Naive thymus-derived CD4-positive, alpha-beta T cell (primary cell): ENCODE data around the gene FAM234A. TPM values are rescaled to one million over a fixed set of nuclear protein-coding genes. Genes with fewer than 3 reads are reported as not detected.

ENCODE experiments used
- ATAC-seq: fragments of 150-1000 bp; cut with Tn5 transposase; 2 replicates; pipeline ENCODE4 v1.10.0; 2021; ENCODE audit warnings: mild to moderate bottlenecking, moderate library complexity
- CTCF ChIA-PET: fragments of 350-600 bp; sonication (Branson Sonifier 250); formaldehyde crosslinking; loops from one replicate; lab custom pipeline; 2021; ENCODE audit warnings: antibody characterized with exemption; lab: Charles Lee
- POLR2A ChIA-PET: fragments of 350-600 bp; sonication (Branson Sonifier 250); formaldehyde crosslinking; loops from one replicate; lab custom pipeline; 2021; ENCODE audit warnings: antibody characterized with exemption, inconsistent platforms; lab: Charles Lee
- DNase-seq, 9 donors: peaks; one replicate each; pipeline versions ENCODE4 v3.0.0 to v3.0.0-alpha.2; 2020 to 2022; ENCODE audit warnings: mixed read lengths in 1 of 9
- H3K27ac ChIP-seq: one replicate; pipeline ENCODE4 v1.7.0; 2013; ENCODE audit warnings: mild to moderate bottlenecking, low read depth, low read length, moderate library complexity
- H3K27me3 ChIP-seq, 2 donors: one replicate each; pipeline ENCODE4 v1.7.0; 2013; ENCODE audit warnings: low read length in 2 of 2, mild to moderate bottlenecking in 2 of 2, moderate library complexity in 2 of 2; ENCODE audit not compliant: control insufficient read depth in 2 of 2, insufficient read depth in 2 of 2
- H3K36me3 ChIP-seq, 3 experiments: 1 replicate in 2 of 3; 2 replicates in 1 of 3; pipeline ENCODE4 v1.7.0; 2013; ENCODE audit warnings: low read length in 3 of 3, mild to moderate bottlenecking in 3 of 3, moderate library complexity in 1 of 3; ENCODE audit not compliant: insufficient read depth in 3 of 3, control insufficient read depth in 2 of 3
- H3K4me1 ChIP-seq, 2 donors: one replicate each; pipeline ENCODE4 v1.7.0; 2013; ENCODE audit warnings: low read length in 2 of 2, mild to moderate bottlenecking in 2 of 2, moderate library complexity in 1 of 2; ENCODE audit not compliant: control insufficient read depth in 2 of 2, insufficient read depth in 2 of 2
- H3K4me3 ChIP-seq: 2 replicates; pipeline ENCODE4 v1.7.0; 2013; ENCODE audit warnings: mild to moderate bottlenecking, low read length
- H3K9me3 ChIP-seq, 3 experiments: 1 replicate in 2 of 3; 2 replicates in 1 of 3; pipeline ENCODE4 v1.7.0; 2013; ENCODE audit warnings: low read length in 3 of 3; ENCODE audit not compliant: control insufficient read depth in 2 of 3
- H3K27ac Mint-ChIP-seq, 9 donors: one replicate each; pipeline ENCODE4 v1.8.0; 2020 to 2022; ENCODE audit warnings: mixed read lengths in 9 of 9, mild to moderate bottlenecking in 8 of 9, moderate library complexity in 5 of 9, inconsistent platforms in 2 of 9
- H3K27me3 Mint-ChIP-seq, 5 donors: one replicate each; pipeline ENCODE4 v1.8.0; 2021 to 2022; ENCODE audit warnings: mixed read lengths in 5 of 5, mild to moderate bottlenecking in 1 of 5
- H3K36me3 Mint-ChIP-seq, 5 donors: one replicate each; pipeline ENCODE4 v1.8.0; 2020 to 2022; ENCODE audit warnings: mixed read lengths in 5 of 5, mild to moderate bottlenecking in 3 of 5, inconsistent platforms in 1 of 5
- H3K4me1 Mint-ChIP-seq, 7 donors: one replicate each; pipeline ENCODE4 v1.8.0; 2020 to 2022; ENCODE audit warnings: mixed read lengths in 7 of 7, mild to moderate bottlenecking in 3 of 7, inconsistent platforms in 1 of 7
- H3K4me3 Mint-ChIP-seq, 10 donors: one replicate each; pipeline ENCODE4 v1.8.0; 2020 to 2022; ENCODE audit warnings: mild to moderate bottlenecking in 10 of 10, mixed read lengths in 10 of 10, moderate library complexity in 6 of 10, inconsistent platforms in 2 of 10
- H3K9me3 Mint-ChIP-seq, 11 donors: one replicate each; pipeline ENCODE4 v1.8.0; 2020 to 2022; ENCODE audit warnings: mixed read lengths in 11 of 11, mild to moderate bottlenecking in 4 of 11, inconsistent platforms in 1 of 11, moderate library complexity in 1 of 11
- intact Hi-C, 2 donors: fragments of 100-400 bp; cut with micrococcal nuclease; formaldehyde crosslinking; loops; one replicate each; pipeline ENCODE4 v1.15.1; 2023
- polyA plus RNA-seq, 2 donors: library from polyadenylated mRNA; unstranded; fragments of 300-500 nt; fragmentation: Illumina TruSeq; gene quantifications; one replicate each; pipeline ENCODE4 v1.2.3, GENCODE V29; 2021
- total RNA-seq, 6 experiments: library from RNA in 5 of 6; stranded (reverse) in 5 of 6; gene quantifications; 1 replicate in 5 of 6; 2 replicates in 1 of 6; pipeline ENCODE4 v1.2.3 and lab custom pipeline; 2021 to 2026

The FAM234A gene
- total and polyA plus RNA-seq, 7 experiments from 2014 or later: 30.4 to 43.9 (median 32.9) TPM

- no peaks in the 10 kb centered on the region for H3K36me3 Mint-ChIP-seq
- no peaks in the 10 kb centered on the region for H3K27me3 ChIP-seq
- H3K4me1 Mint-ChIP-seq: peaks cover 0 to 7% (median 0%) of the 10 kb centered on the region in 7 donors
- H3K27me3 Mint-ChIP-seq: peaks cover 0 to 1% (median 0%) of the 10 kb centered on the region in 5 donors
- ATAC-seq: no peak
- CTCF ChIA-PET: no interaction called here
- H3K36me3 ChIP-seq: peaks cover 0 to 12% (median 0%) of the 10 kb centered on the region in 3 experiments
- no peak overlapping the region for H3K4me3 ChIP-seq
- no peaks in the 10 kb centered on the region for H3K4me1 ChIP-seq
- POLR2A ChIA-PET: no interaction called here
- intact Hi-C loops: no loop called here
- no peak overlapping the region for H3K27ac Mint-ChIP-seq
- peaks cover 0 to 3% (median 0%) of the 10 kb centered on the region in 11 donors for H3K9me3 Mint-ChIP-seq
- no peak for DNase-seq
- no peaks in the 10 kb centered on the region for H3K9me3 ChIP-seq
- H3K27ac ChIP-seq: no peak overlapping the region
- no peak overlapping the region for H3K4me3 Mint-ChIP-seq
Measured at GRCh38 chr16:269061-269796, 34.6 kb downstream of the FAM234A start.

GRCh38 chr16:270381-271255 lies 36.0 kb downstream of the FAM234A start:
- H3K4me1 Mint-ChIP-seq: peaks cover 0 to 7% (median 0%) of the 10 kb centered on the region in 7 donors
- H3K27me3 Mint-ChIP-seq: peaks cover 0 to 9% (median 0%) of the 10 kb centered on the region in 5 donors
- no peaks in the 10 kb centered on the region for H3K36me3 ChIP-seq
- H3K27ac Mint-ChIP-seq: no peak overlapping the region
- H3K9me3 ChIP-seq: no peaks in the 10 kb centered on the region
- POLR2A ChIA-PET: no interaction called here
- DNase-seq (no peak), ATAC-seq (no peak)
- no peak overlapping the region for H3K4me3 ChIP-seq
- no peaks in the 10 kb centered on the region for H3K36me3 Mint-ChIP-seq
- H3K27me3 ChIP-seq: no peaks in the 10 kb centered on the region
- no peaks in the 10 kb centered on the region for H3K4me1 ChIP-seq
- peaks cover 0 to 3% (median 0%) of the 10 kb centered on the region in 11 donors for H3K9me3 Mint-ChIP-seq
- H3K27ac ChIP-seq: no peak overlapping the region
- no peak overlapping the region for H3K4me3 Mint-ChIP-seq
- intact Hi-C loops: no loop called here
- CTCF ChIA-PET: no interaction called here

GRCh38 chr16:272633-273546 lies 38.3 kb downstream of the FAM234A start:
- no peak overlapping the region for H3K27ac Mint-ChIP-seq
- peaks cover 0 to 3% of the 10 kb centered on the region in 2 donors for H3K27me3 ChIP-seq
- ATAC-seq: no peak

GRCh38 chr16:273547-274421 lies 39.2 kb downstream of the FAM234A start:
- H3K36me3 Mint-ChIP-seq: no peaks in the 10 kb centered on the region
- no peak overlapping the region for H3K27ac Mint-ChIP-seq
- Histone ChIP-seq H3K4me1 (peaks cover 0 to under 1% of the 10 kb centered on the region in 2 donors), H3K36me3 (no peaks in the 10 kb centered on the region), H3K27me3 (peaks cover 0 to 3% of the 10 kb centered on the region in 2 donors), H3K4me3 (no peak overlapping the region), H3K27ac (no peak overlapping the region), H3K9me3 (no peaks in the 10 kb centered on the region)
- ChIA-PET POLR2A (no interaction called here), CTCF (no interaction called here)
- ATAC-seq (no peak), DNase-seq (no peak)
- peaks cover 0 to 2% (median 0%) of the 10 kb centered on the region in 11 donors for H3K9me3 Mint-ChIP-seq
- H3K4me3 Mint-ChIP-seq: no peak overlapping the region
- peaks cover 0 to 31% (median 12%) of the 10 kb centered on the region in 5 donors for H3K27me3 Mint-ChIP-seq
- H3K4me1 Mint-ChIP-seq: peaks cover 0 to 6% (median 2%) of the 10 kb centered on the region in 7 donors
- intact Hi-C loops: no loop called here

More at GRCh38 chr16:272633-273546, 38.3 kb downstream of the FAM234A start:
- intact Hi-C loops: no loop called here
- Histone ChIP-seq H3K36me3 (no peaks in the 10 kb centered on the region), H3K9me3 (no peaks in the 10 kb centered on the region), H3K4me3 (no peak overlapping the region), H3K27ac (no peak overlapping the region), H3K4me1 (no peaks in the 10 kb centered on the region)
- Mint-ChIP-seq H3K9me3 (peaks cover 0 to 2% (median 0%) of the 10 kb centered on the region in 11 donors), H3K4me3 (no peak overlapping the region), H3K4me1 (peaks cover 0 to 6% (median 0%) of the 10 kb centered on the region in 7 donors), H3K36me3 (no peaks in the 10 kb centered on the region), H3K27me3 (peaks cover 0 to 26% (median 12%) of the 10 kb centered on the region in 5 donors)
- POLR2A ChIA-PET: no interaction called here
- DNase-seq: no peak
- CTCF ChIA-PET: no interaction called here

GRCh38 chr16:275041-275641 lies 40.5 kb downstream of the FAM234A start:
- ChIA-PET CTCF (no interaction called here), POLR2A (no interaction called here)
- intact Hi-C loops: loop anchor here in 1 of 2 donors (5.0 kb wide), 1 partner anchor 33 kb away; no protein-coding TSS in a partner anchor
- Mint-ChIP-seq H3K9me3 (peaks cover 0 to 2% (median 0%) of the 10 kb centered on the region in 11 donors), H3K27ac (no peak overlapping the region), H3K36me3 (no peaks in the 10 kb centered on the region), H3K4me1 (peaks cover 0 to 12% (median 8%) of the 10 kb centered on the region in 7 donors), H3K27me3 (peaks cover 5 to 37% (median 13%) of the 10 kb centered on the region in 5 donors), H3K4me3 (peak overlapping the region; percentile 10 to 79 (median 58))
- no peak overlapping the region for H3K4me3 ChIP-seq
- H3K27me3 ChIP-seq: peaks cover 0 to 3% of the 10 kb centered on the region in 2 donors
- DNase-seq (peak in 3 of 9 donors; percentile 16 to 25 (median 18)), ATAC-seq (peak; percentile 34)
- H3K27ac ChIP-seq: no peak overlapping the region
- H3K4me1 ChIP-seq: peaks cover 0 to 7% of the 10 kb centered on the region in 2 donors
- H3K36me3 ChIP-seq: no peaks in the 10 kb centered on the region
- no peaks in the 10 kb centered on the region for H3K9me3 ChIP-seq
